Measurements from ENCODE around the gene DCN.

DCN gene

GRCh38 chr12:91178781-91179180 lies 3.8 kb downstream of the DCN start:
- no peaks in the 10 kb centered on the region for H3K36me3 Mint-ChIP-seq
- H3K4me3 Mint-ChIP-seq = no peak overlapping the region
- no peak overlapping the region for H3K27ac Mint-ChIP-seq
- ATAC-seq (ENCODE audit: low read depth) = no peak
- DNase-seq (ENCODE audit: low spot score in 2 of 2) = no peak
- H3K4me1 Mint-ChIP-seq = no peaks in the 10 kb centered on the region
- H3K27me3 Mint-ChIP-seq = no peaks in the 10 kb centered on the region
- no peaks in the 10 kb centered on the region for H3K9me3 Mint-ChIP-seq

GRCh38 chr12:91178139-91178561 lies 4.5 kb downstream of the DCN start:
- no peak overlapping the region for H3K27ac Mint-ChIP-seq
- no peaks in the 10 kb centered on the region for H3K9me3 Mint-ChIP-seq
- H3K4me1 Mint-ChIP-seq = no peaks in the 10 kb centered on the region
- ATAC-seq (ENCODE audit: low read depth) (no peak), DNase-seq (ENCODE audit: low spot score in 2 of 2) (no peak)
- no peaks in the 10 kb centered on the region for H3K27me3 Mint-ChIP-seq
- no peak overlapping the region for H3K4me3 Mint-ChIP-seq
- no peaks in the 10 kb centered on the region for H3K36me3 Mint-ChIP-seq

- DNase-seq (ENCODE audit: low spot score in 2 of 2) (no peak), ATAC-seq (ENCODE audit: low read depth) (no peak)
- no peaks in the 10 kb centered on the region for H3K27me3 Mint-ChIP-seq
- H3K4me1 Mint-ChIP-seq = no peaks in the 10 kb centered on the region
- no peaks in the 10 kb centered on the region for H3K9me3 Mint-ChIP-seq
- H3K27ac Mint-ChIP-seq = no peak overlapping the region
- no peaks in the 10 kb centered on the region for H3K36me3 Mint-ChIP-seq
- no peak overlapping the region for H3K4me3 Mint-ChIP-seq
These were observed 5.2 kb downstream of the DCN start for GRCh38 chr12:91177381-91177780.

GRCh38 chr12:91176915-91177314 lies 5.7 kb downstream of the DCN start:
- Mint-ChIP-seq H3K36me3 (no peaks in the 10 kb centered on the region), H3K4me1 (no peaks in the 10 kb centered on the region), H3K27me3 (no peaks in the 10 kb centered on the region), H3K27ac (no peak overlapping the region), H3K9me3 (no peaks in the 10 kb centered on the region), H3K4me3 (no peak overlapping the region)
- no peak for DNase-seq (ENCODE audit: low spot score in 2 of 2)
- no peak for ATAC-seq (ENCODE audit: low read depth)

GRCh38 chr12:91176358-91176757 lies 6.3 kb downstream of the DCN start:
- no peak for ATAC-seq (ENCODE audit: low read depth)
- DNase-seq (ENCODE audit: low spot score in 2 of 2) = no peak
- H3K9me3 Mint-ChIP-seq = no peaks in the 10 kb centered on the region
- H3K36me3 Mint-ChIP-seq = no peaks in the 10 kb centered on the region
- H3K4me1 Mint-ChIP-seq = no peaks in the 10 kb centered on the region
- H3K4me3 Mint-ChIP-seq = no peak overlapping the region
- no peak overlapping the region for H3K27ac Mint-ChIP-seq
- no peaks in the 10 kb centered on the region for H3K27me3 Mint-ChIP-seq

- Mint-ChIP-seq H3K9me3 (no peaks in the 10 kb centered on the region), H3K27ac (no peak overlapping the region), H3K27me3 (no peaks in the 10 kb centered on the region), H3K4me3 (no peak overlapping the region), H3K4me1 (no peaks in the 10 kb centered on the region), H3K36me3 (no peaks in the 10 kb centered on the region)
- DNase-seq (ENCODE audit: low spot score in 2 of 2) (no peak), ATAC-seq (ENCODE audit: low read depth) (no peak)
These were observed 9.5 kb downstream of the DCN start for GRCh38 chr12:91173124-91173523.

GRCh38 chr12:91172096-91172495 lies 10.5 kb downstream of the DCN start:
- Mint-ChIP-seq H3K36me3 (no peaks in the 10 kb centered on the region), H3K4me1 (no peaks in the 10 kb centered on the region), H3K9me3 (no peaks in the 10 kb centered on the region), H3K27me3 (no peaks in the 10 kb centered on the region), H3K27ac (no peak overlapping the region), H3K4me3 (no peak overlapping the region)
- DNase-seq (ENCODE audit: low spot score in 2 of 2) = no peak
- ATAC-seq (ENCODE audit: low read depth) = no peak

- ATAC-seq (ENCODE audit: low read depth) (no peak), DNase-seq (ENCODE audit: low spot score in 2 of 2) (no peak)
- no peaks in the 10 kb centered on the region for H3K4me1 Mint-ChIP-seq
- no peaks in the 10 kb centered on the region for H3K27me3 Mint-ChIP-seq
- no peaks in the 10 kb centered on the region for H3K9me3 Mint-ChIP-seq
- no peak overlapping the region for H3K4me3 Mint-ChIP-seq
- H3K36me3 Mint-ChIP-seq = no peaks in the 10 kb centered on the region
- H3K27ac Mint-ChIP-seq = no peak overlapping the region
These were observed 11.1 kb downstream of the DCN start for GRCh38 chr12:91171476-91171875.

- H3K27ac Mint-ChIP-seq = no peak overlapping the region
- no peaks in the 10 kb centered on the region for H3K36me3 Mint-ChIP-seq
- H3K4me1 Mint-ChIP-seq = no peaks in the 10 kb centered on the region
- H3K27me3 Mint-ChIP-seq = no peaks in the 10 kb centered on the region
- DNase-seq (ENCODE audit: low spot score in 2 of 2) = no peak
- no peak for ATAC-seq (ENCODE audit: low read depth)
- H3K9me3 Mint-ChIP-seq = no peaks in the 10 kb centered on the region
- H3K4me3 Mint-ChIP-seq = no peak overlapping the region
These were observed 19.5 kb downstream of the DCN start for GRCh38 chr12:91163116-91163515.

GRCh38 chr12:91161009-91161408 lies 21.6 kb downstream of the DCN start:
- Mint-ChIP-seq H3K9me3 (no peaks in the 10 kb centered on the region), H3K27me3 (no peaks in the 10 kb centered on the region), H3K4me3 (no peak overlapping the region), H3K36me3 (no peaks in the 10 kb centered on the region), H3K27ac (no peak overlapping the region), H3K4me1 (no peaks in the 10 kb centered on the region)
- no peak for ATAC-seq (ENCODE audit: low read depth)
- no peak for DNase-seq (ENCODE audit: low spot score in 2 of 2)

GRCh38 chr12:91155990-91156389 lies 26.6 kb downstream of the DCN start:
- ATAC-seq (ENCODE audit: low read depth) (no peak), DNase-seq (ENCODE audit: low spot score in 2 of 2) (no peak)
- Mint-ChIP-seq H3K36me3 (no peaks in the 10 kb centered on the region), H3K27me3 (no peaks in the 10 kb centered on the region), H3K4me1 (no peaks in the 10 kb centered on the region), H3K9me3 (no peaks in the 10 kb centered on the region), H3K27ac (no peak overlapping the region), H3K4me3 (no peak overlapping the region)

- no peaks in the 10 kb centered on the region for H3K36me3 Mint-ChIP-seq
- H3K9me3 Mint-ChIP-seq = no peaks in the 10 kb centered on the region
- DNase-seq (ENCODE audit: low spot score in 2 of 2) = no peak
- ATAC-seq (ENCODE audit: low read depth) = no peak
- no peak overlapping the region for H3K4me3 Mint-ChIP-seq
- H3K27ac Mint-ChIP-seq = no peak overlapping the region
- H3K27me3 Mint-ChIP-seq = no peaks in the 10 kb centered on the region
- no peaks in the 10 kb centered on the region for H3K4me1 Mint-ChIP-seq
These were observed 28.5 kb downstream of the DCN start for GRCh38 chr12:91154131-91154530.

GRCh38 chr12:91144053-91144452 lies 38.6 kb downstream of the DCN start:
- no peaks in the 10 kb centered on the region for H3K36me3 Mint-ChIP-seq
- H3K27me3 Mint-ChIP-seq = peaks cover 7% of the 10 kb centered on the region
- DNase-seq (ENCODE audit: low spot score in 2 of 2) = no peak
- no peak overlapping the region for H3K27ac Mint-ChIP-seq
- H3K4me1 Mint-ChIP-seq = no peaks in the 10 kb centered on the region
- no peaks in the 10 kb centered on the region for H3K9me3 Mint-ChIP-seq
- no peak overlapping the region for H3K4me3 Mint-ChIP-seq
- ATAC-seq (ENCODE audit: low read depth) = no peak

GRCh38 chr12:91143206-91143605 lies 39.4 kb downstream of the DCN start:
- DNase-seq (ENCODE audit: low spot score in 2 of 2) = no peak
- Mint-ChIP-seq H3K27me3 (peaks cover 7% of the 10 kb centered on the region), H3K4me3 (no peak overlapping the region), H3K9me3 (no peaks in the 10 kb centered on the region), H3K4me1 (no peaks in the 10 kb centered on the region), H3K36me3 (no peaks in the 10 kb centered on the region), H3K27ac (no peak overlapping the region)
- no peak for ATAC-seq (ENCODE audit: low read depth)

GRCh38 chr12:91142221-91142631 lies 40.4 kb downstream of the DCN start:
- Mint-ChIP-seq H3K27me3 (peaks cover 7% of the 10 kb centered on the region), H3K4me1 (no peaks in the 10 kb centered on the region), H3K36me3 (no peaks in the 10 kb centered on the region), H3K9me3 (no peaks in the 10 kb centered on the region), H3K27ac (no peak overlapping the region), H3K4me3 (no peak overlapping the region)
- ATAC-seq (ENCODE audit: low read depth) (no peak), DNase-seq (ENCODE audit: low spot score in 2 of 2) (no peak)
